AG09309 (cell line): Measurements from ENCODE around the gene ARHGAP22.
"Not testable (repeated sequence)": the region's sequence is repeated elsewhere in the genome, so short reads cannot be mapped to it uniquely, and the experiment has no call there.

Experiments used
- DNase-seq: peaks from one replicate; pipeline ENCODE4 v3.0.0-alpha.2; 2010; ENCODE audit warnings: low read depth
- H3K4me3 ChIP-seq: 2 replicates; pipeline ENCODE4 v1.5.1; 2011; ENCODE audit warnings: mild to moderate bottlenecking, low read depth, low read length, moderate library complexity; ENCODE audit not compliant: control insufficient read depth
- TF ChIP-seq, protein P1 (sequence below): IDR thresholded peaks from 2 replicates; pipeline ENCODE4 v1.5.1; 2011; ENCODE audit warnings: mild to moderate bottlenecking, low read depth, low read length, inconsistent platforms; ENCODE audit not compliant: insufficient read depth, control insufficient read depth; ENCODE audit errors: missing control alignments

The ARHGAP22 gene

DNA sequence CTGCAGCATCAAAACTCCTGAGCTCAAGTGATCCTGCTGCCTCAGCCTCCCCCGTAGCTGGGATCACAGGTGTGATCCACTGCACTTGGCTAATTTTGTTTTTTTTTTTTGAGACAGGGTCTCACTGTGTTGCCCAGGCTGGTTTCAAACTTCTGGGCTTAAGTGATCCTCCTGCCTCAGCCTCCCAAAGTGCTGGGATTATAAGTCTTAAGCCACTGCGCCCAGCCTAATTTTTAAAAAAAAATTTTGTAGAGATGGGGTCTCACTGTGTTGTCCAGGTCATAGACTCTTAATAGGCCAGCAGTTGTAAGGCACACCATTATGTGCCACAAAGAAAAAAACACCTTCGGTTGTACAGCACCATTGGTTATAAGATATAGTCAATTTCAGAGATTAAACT is 176.0 kb downstream of the ARHGAP22 start:
- TF ChIP-seq, protein P1, sequence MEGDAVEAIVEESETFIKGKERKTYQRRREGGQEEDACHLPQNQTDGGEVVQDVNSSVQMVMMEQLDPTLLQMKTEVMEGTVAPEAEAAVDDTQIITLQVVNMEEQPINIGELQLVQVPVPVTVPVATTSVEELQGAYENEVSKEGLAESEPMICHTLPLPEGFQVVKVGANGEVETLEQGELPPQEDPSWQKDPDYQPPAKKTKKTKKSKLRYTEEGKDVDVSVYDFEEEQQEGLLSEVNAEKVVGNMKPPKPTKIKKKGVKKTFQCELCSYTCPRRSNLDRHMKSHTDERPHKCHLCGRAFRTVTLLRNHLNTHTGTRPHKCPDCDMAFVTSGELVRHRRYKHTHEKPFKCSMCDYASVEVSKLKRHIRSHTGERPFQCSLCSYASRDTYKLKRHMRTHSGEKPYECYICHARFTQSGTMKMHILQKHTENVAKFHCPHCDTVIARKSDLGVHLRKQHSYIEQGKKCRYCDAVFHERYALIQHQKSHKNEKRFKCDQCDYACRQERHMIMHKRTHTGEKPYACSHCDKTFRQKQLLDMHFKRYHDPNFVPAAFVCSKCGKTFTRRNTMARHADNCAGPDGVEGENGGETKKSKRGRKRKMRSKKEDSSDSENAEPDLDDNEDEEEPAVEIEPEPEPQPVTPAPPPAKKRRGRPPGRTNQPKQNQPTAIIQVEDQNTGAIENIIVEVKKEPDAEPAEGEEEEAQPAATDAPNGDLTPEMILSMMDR = no peak
- no peak overlapping the region for H3K4me3 ChIP-seq
- DNase-seq = no peak

DNA sequence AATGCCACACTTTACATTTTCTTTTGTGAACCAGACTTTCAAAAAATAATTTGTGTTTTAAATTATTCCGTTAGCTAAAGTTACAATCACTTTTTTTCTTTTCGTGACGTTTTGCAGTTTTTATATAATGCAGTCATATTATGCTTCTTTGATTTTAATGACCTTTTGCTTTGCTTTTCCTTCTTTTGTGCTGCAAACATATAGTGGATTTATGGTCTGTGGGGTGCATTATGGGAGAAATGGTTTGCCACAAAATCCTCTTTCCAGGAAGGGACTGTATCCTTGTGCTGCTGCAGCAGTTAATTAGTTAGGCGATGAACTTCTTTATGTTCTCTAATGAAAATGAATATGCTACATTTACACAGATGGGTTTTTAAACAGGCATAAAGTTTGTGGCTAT is 181.0 kb downstream of the ARHGAP22 start:
- no peak for DNase-seq
- H3K4me3 ChIP-seq = no peak overlapping the region
- TF ChIP-seq, protein P1 = no peak

DNA sequence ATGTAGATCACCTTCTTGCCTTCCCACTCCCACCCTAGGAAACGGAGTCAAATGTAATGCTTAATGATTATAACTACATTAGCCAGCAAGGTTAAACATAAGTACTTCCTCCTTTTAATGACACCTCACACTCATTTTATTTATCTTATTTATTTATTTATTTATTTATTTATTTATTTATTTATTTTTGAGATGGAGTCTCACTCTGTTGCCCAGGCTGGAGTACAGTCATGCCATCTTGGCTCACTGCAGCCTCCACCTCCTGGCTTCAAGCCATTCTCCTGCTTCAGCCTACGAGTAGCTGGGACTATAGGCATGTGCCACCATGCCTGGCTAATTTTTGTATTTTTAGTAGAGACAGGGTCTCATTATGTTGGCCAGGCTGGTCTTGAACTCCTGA is 183.0 kb downstream of the ARHGAP22 start:
- not testable (repeated sequence) for H3K4me3 ChIP-seq, DNase-seq

DNA sequence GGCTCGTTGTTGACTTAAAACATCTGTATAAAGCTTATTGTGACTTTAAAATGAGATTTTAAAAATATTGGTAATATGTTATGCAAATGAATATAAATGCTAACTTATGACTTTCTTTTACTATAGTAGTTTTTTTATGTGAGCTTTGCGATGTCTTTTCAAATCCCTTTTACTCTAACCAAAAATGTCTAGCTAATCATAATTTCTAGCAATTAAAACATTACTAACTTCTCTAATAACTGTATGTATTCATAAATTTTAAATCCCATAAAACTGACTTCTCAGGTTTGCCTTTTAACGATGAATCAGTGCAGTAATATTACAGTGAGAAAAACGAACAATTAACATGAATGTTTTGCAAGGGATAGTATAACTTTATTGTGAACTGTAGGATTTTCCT is 185.2 kb downstream of the ARHGAP22 start:
- no peak overlapping the region for H3K4me3 ChIP-seq
- TF ChIP-seq, protein P1 = no peak
- DNase-seq = no peak

DNA sequence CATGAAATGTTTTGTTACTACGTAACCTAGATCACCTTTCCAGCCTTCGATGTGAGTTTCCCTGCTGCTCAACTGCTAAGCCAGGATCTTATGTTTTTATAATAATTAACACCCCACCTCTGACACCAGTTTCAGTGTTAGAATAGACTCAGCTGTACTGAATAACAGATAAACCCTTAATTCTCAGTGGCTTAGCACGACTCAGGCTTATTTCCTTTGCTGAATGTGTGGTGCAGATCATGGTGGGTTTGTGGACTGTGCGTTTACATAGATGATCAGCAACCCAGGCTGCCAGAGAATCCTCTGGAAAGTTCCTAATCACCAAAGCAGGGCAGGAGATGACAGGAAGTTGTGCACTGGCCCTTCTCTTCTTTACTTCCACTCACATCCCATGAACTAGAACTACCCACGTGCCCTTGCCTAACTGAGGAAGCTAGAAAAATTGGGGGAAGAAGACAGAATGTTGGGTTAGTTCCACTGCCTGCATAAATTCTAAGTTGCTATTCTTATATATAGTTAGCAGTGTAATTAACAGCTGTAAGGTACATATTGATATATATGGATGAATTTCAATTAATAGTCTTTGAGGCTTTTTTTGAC is 186.6 kb downstream of the ARHGAP22 start:
- TF ChIP-seq, protein P1 = no peak
- H3K4me3 ChIP-seq = no peak overlapping the region
- DNase-seq = no peak

DNA sequence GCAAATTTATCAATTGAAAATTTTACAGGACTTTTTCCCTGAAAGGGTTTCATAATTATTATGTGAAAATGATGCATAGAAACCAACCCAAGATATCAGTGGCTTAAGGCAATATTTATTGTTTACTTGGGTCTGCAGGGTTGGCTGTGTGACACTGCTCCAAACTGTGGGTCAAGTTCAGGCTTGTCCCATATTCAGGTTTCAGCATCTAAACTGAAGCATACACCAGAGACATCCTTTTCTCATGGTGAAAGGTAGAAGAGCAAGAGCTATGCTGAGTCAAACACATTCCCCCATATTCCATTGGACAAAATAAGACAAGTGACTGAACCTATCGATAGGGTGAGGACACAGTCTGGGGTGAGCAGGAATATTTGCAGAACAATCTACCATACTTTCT is 187.5 kb downstream of the ARHGAP22 start:
- H3K4me3 ChIP-seq = no peak overlapping the region
- TF ChIP-seq, protein P1 = no peak
- DNase-seq = no peak

DNA sequence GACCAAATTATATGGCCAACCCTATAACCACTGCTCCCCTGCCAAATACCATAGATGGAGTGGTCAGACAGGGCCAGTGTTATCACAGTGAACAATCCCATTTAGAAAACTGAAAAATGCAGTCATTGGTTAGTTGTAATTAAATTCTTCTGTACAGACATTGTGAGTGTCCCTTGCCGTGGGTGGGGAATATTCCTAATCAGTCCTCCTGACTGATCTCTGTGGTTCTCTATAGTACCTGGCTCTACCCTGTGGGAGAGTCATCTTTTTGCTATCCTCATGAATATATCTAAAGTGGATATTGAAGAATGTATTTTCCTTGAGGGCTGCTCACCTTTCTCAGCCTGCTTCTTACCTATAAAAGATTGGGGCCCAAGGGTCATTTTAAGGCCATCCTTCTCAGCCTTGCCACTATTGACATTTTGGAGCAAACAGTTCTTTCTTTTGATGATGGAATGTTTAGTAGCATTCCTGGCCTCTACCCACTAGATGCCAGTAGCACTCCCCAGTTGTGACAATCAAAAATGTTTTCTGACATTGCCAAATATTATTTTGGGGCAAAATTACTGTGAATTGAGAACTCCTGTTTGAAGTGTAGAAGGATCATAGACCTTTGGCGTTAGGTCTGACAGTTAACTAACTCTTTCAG is 188.2 kb downstream of the ARHGAP22 start:
- no peak overlapping the region for H3K4me3 ChIP-seq
- no peak for DNase-seq
- TF ChIP-seq, protein P1 = no peak
